SK-N-SH (cell line): ENCODE measurements around the gene PGF. TPM values are rescaled to one million over a fixed set of nuclear protein-coding genes. Genes with fewer than 3 reads are reported as not detected.

Source experiments
- CTCF ChIA-PET: fragments of 300-600, 350-600 bp; formaldehyde crosslinking; extraction: SDS; loops from one replicate; lab custom pipeline; 2021; lab: Yijun Ruan, JAX
- POLR2A ChIA-PET: fragments of 350-600 bp; sonication (Branson Sonifier 250); formaldehyde crosslinking; extraction: SDS; loops from one replicate; lab custom pipeline; 2020; ENCODE audit warnings: antibody characterized with exemption, inconsistent platforms; lab: Yijun Ruan, JAX
- DNase-seq: peaks from one replicate; pipeline ENCODE4 v3.0.0; 2012
- H2AFZ ChIP-seq: fragments of 200-600 bp; sonication (generic); 2 replicates; pipeline ENCODE4 v1.8.1; 2016; ENCODE audit warnings: antibody characterized with exemption, mild to moderate bottlenecking, low read depth
- H3F3A ChIP-seq: fragments of 200-600 bp; sonication (generic); replicated peaks from 2 replicates; pipeline ENCODE3; 2016; ENCODE audit warnings: antibody characterized with exemption, mild to moderate bottlenecking; ENCODE audit not compliant: insufficient read depth
- H3K27ac ChIP-seq, 2 experiments: fragments of 200-500 bp in 1 of 2; fragments of 200-600 bp in 1 of 2; sonication (Bioruptor generic) in 1 of 2; sonication (generic), shearing (Covaris generic) in 1 of 2; 2 replicates each; pipeline versions ENCODE4 v1.5.1 to v1.6.1; 2014 to 2016; ENCODE audit warnings: low read depth in 2 of 2, inconsistent platforms in 1 of 2, low read length in 1 of 2, mild to moderate bottlenecking in 1 of 2, mixed read lengths in 1 of 2
- H3K27me3 ChIP-seq: fragments of 200-600 bp; sonication (generic), shearing (Covaris generic); 2 replicates; pipeline ENCODE4 v1.6.1; 2016; ENCODE audit warnings: mixed run types; ENCODE audit not compliant: insufficient read depth
- H3K36me3 ChIP-seq, 2 experiments: fragments of 200-500 bp in 1 of 2; fragments of 200-600 bp in 1 of 2; sonication (Bioruptor generic) in 1 of 2; sonication (generic) in 1 of 2; replicated peaks in 1 of 2; 2 replicates each; pipeline versions ENCODE3 to v1.5.1; 2014 to 2016; ENCODE audit warnings: low read length in 1 of 2, mild to moderate bottlenecking in 1 of 2; ENCODE audit not compliant: insufficient read depth in 2 of 2, control insufficient read depth in 1 of 2
- H3K4me1 ChIP-seq, 2 experiments: fragments of 200-500 bp in 1 of 2; fragments of 200-600 bp in 1 of 2; sonication (Bioruptor generic) in 1 of 2; sonication (generic), shearing (Covaris generic) in 1 of 2; 2 replicates each; pipeline versions ENCODE4 v1.5.1 to v1.6.1; 2014 to 2016; ENCODE audit warnings: low read depth in 1 of 2, low read length in 1 of 2, mixed run types in 1 of 2; ENCODE audit not compliant: insufficient read depth in 2 of 2, control insufficient read depth in 1 of 2
- H3K4me2 ChIP-seq: fragments of 200-600 bp; sonication (generic), shearing (Covaris generic); 2 replicates; pipeline ENCODE4 v1.6.1; 2017; ENCODE audit warnings: mixed run types
- H3K4me3 ChIP-seq, 2 experiments: fragments of 200-500 bp in 1 of 2; fragments of 200-600 bp in 1 of 2; sonication (Bioruptor generic) in 1 of 2; sonication (generic), shearing (Covaris generic) in 1 of 2; 2 replicates each; pipeline versions ENCODE4 v1.5.1 to v1.8.1; 2014 to 2016; ENCODE audit warnings: low read depth in 2 of 2, inconsistent platforms in 1 of 2, low read length in 1 of 2, mild to moderate bottlenecking in 1 of 2, mixed read lengths in 1 of 2, moderate library complexity in 1 of 2
- H3K79me2 ChIP-seq: fragments of 200-600 bp; sonication (generic); 2 replicates; pipeline ENCODE4 v1.8.1; 2017; ENCODE audit warnings: mild to moderate bottlenecking; ENCODE audit not compliant: insufficient read depth
- H3K9ac ChIP-seq: fragments of 200-600 bp; sonication (generic); 2 replicates; pipeline ENCODE4 v1.6.1; 2017; ENCODE audit warnings: mixed run types
- H3K9me2 ChIP-seq: fragments of 200-600 bp; sonication (generic); 2 replicates; pipeline ENCODE4 v1.6.1; 2017; ENCODE audit warnings: mixed run types
- H3K9me3 ChIP-seq: fragments of 200-600 bp; sonication (generic); 2 replicates; pipeline ENCODE4 v1.6.1; 2017; ENCODE audit warnings: mixed run types, mild to moderate bottlenecking, moderate library complexity
- H4K20me1 ChIP-seq: fragments of 200-600 bp; sonication (generic); 2 replicates; pipeline ENCODE4 v1.6.1; 2017; ENCODE audit warnings: mild to moderate bottlenecking, mixed run types; ENCODE audit not compliant: insufficient read depth
- CHD2 ChIP-seq: fragments of 150-350 bp; IDR thresholded peaks from 2 replicates; pipeline ENCODE4 v1.6.1; 2018; ENCODE audit warnings: low read length; ENCODE audit not compliant: partially characterized antibody
- EP300 ChIP-seq, 2 experiments: IDR thresholded peaks; 2 replicates each; pipeline versions ENCODE4 v1.4.0 to v1.6.1; 2012; ENCODE audit warnings: borderline replicate concordance in 1 of 2, low read depth in 1 of 2, low read length in 1 of 2
- EZH2phosphoT487 ChIP-seq: fragments of 200-600 bp; sonication (generic); IDR thresholded peaks from 2 replicates; pipeline ENCODE4 v1.6.1; 2017; ENCODE audit warnings: low read depth, mixed run types, mild to moderate bottlenecking, antibody characterized with exemption, moderate library complexity, borderline replicate concordance
- FOSL2 ChIP-seq: IDR thresholded peaks from 2 replicates; pipeline ENCODE4 v1.4.0; 2012; ENCODE audit warnings: low read depth, mild to moderate bottlenecking, moderate library complexity, borderline replicate concordance
- FOXM1 ChIP-seq: IDR thresholded peaks from 2 replicates; pipeline ENCODE4 v1.4.0; 2012; ENCODE audit warnings: low read depth, mild to moderate bottlenecking
- GABPA ChIP-seq: IDR thresholded peaks from 2 replicates; pipeline ENCODE4 v1.4.0; 2012; ENCODE audit warnings: low read depth, mild to moderate bottlenecking
- JUND ChIP-seq: IDR thresholded peaks from 2 replicates; pipeline ENCODE4 v1.4.0; 2012
- MEF2A ChIP-seq: IDR thresholded peaks from 2 replicates; pipeline ENCODE4 v1.4.0; 2012; ENCODE audit warnings: low read depth, borderline replicate concordance
- NFIC ChIP-seq: IDR thresholded peaks from 2 replicates; pipeline ENCODE4 v1.4.0; 2012; ENCODE audit warnings: borderline replicate concordance
- NRF1 ChIP-seq: IDR thresholded peaks from 2 replicates; pipeline ENCODE4 v1.6.1; 2012; ENCODE audit warnings: low read depth, mild to moderate bottlenecking, low read length
- POLR2AphosphoS5 ChIP-seq: IDR thresholded peaks from 2 replicates; pipeline ENCODE4 v1.6.1; 2012; ENCODE audit warnings: low read depth, low read length
- RAD21 ChIP-seq: IDR thresholded peaks from 2 replicates; pipeline ENCODE4 v1.6.1; 2012; ENCODE audit warnings: mild to moderate bottlenecking, low read length
- SIN3A ChIP-seq: IDR thresholded peaks from 2 replicates; pipeline ENCODE4 v1.6.1; 2012; ENCODE audit warnings: low read depth, mild to moderate bottlenecking, low read length, moderate library complexity, borderline replicate concordance
- TAF1 ChIP-seq: IDR thresholded peaks from 2 replicates; pipeline ENCODE4 v1.6.1; 2012; ENCODE audit warnings: low read depth, mild to moderate bottlenecking, low read length, moderate library complexity, borderline replicate concordance
- WGBS: methylation state at CpG from one replicate; pipeline ENCODE4 v1.1.6; 2017; ENCODE audit warnings: low lambda C conversion rate; 5-methylcytosine and 5-hydroxymethylcytosine counted together
- polyA plus RNA-seq, 3 experiments: library from polyadenylated mRNA; depleted of rRNA; stranded (reverse); fragments of >200 nt; gene quantifications; 2 replicates each; pipeline ENCODE4 v1.2.3, GENCODE V29; 2012
- TF ChIP-seq, protein P1 (sequence below): IDR thresholded peaks from 2 replicates; pipeline ENCODE4 v1.4.0; 2012; ENCODE audit warnings: low read depth, borderline replicate concordance
- TF ChIP-seq, protein P2 (sequence below): IDR thresholded peaks from 2 replicates; pipeline ENCODE4 v1.6.1; 2012; ENCODE audit warnings: mild to moderate bottlenecking, low read depth, low read length, moderate library complexity

The PGF gene
- polyA plus RNA-seq, 1 of the 3 experiments (the other 2 are of a cell fraction): 4.4 TPM

DNA sequence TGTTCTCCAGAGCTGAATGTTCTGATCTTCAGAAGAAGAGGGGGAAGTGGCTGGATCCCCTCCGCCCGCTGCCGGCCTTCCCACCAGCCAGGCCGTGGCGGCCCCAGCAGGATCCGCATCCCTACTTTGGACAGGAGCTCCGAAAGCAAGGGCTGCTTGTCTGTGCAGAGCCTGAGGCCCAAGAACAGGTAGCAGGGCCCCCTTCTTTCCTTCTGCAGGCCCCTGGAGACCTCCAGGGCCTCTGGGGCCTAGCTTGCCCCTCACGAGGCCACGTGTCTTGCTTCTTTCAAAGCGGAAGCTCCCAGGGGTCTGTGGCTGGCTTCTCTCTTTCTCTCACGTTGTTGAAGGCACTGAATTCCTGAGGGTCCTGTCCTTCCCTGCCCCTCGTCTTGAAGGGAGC is 13.2 kb downstream of the PGF start:
- Histone ChIP-seq H3K27ac (no peak overlapping the region), H4K20me1 (no peaks in the 10 kb centered on the region), H3F3A (peaks cover 15% of the 10 kb centered on the region), H3K4me3 (no peak overlapping the region), H3K9me3 (no peaks in the 10 kb centered on the region), H3K4me2 (no peak overlapping the region), H2AFZ (0 out of 2 replicates have a peak overlapping the region, but pooled peaks have one; percentile 48), H3K9me2 (no peaks in the 10 kb centered on the region), H3K4me1 (peaks cover 14 to 18% of the 10 kb centered on the region in 2 experiments; a peak in 3 of 4 replicates), H3K27me3 (no peaks in the 10 kb centered on the region), H3K9ac (peak overlapping the region; percentile 28; the same call in 1 of the 2 replicates), H3K36me3 (no peaks in the 10 kb centered on the region), H3K79me2 (no peaks in the 10 kb centered on the region)
- 85% methylated on average over 8 of the region's 12 CpGs for WGBS
- no peak for TF ChIP-seq NFIC
- TF ChIP-seq MEF2A: no peak
- no peak for TF ChIP-seq CHD2
- TF ChIP-seq POLR2AphosphoS5: no peak
- TF ChIP-seq, protein P1, sequence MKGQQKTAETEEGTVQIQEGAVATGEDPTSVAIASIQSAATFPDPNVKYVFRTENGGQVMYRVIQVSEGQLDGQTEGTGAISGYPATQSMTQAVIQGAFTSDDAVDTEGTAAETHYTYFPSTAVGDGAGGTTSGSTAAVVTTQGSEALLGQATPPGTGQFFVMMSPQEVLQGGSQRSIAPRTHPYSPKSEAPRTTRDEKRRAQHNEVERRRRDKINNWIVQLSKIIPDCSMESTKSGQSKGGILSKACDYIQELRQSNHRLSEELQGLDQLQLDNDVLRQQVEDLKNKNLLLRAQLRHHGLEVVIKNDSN: no peak
- TF ChIP-seq, protein P2, sequence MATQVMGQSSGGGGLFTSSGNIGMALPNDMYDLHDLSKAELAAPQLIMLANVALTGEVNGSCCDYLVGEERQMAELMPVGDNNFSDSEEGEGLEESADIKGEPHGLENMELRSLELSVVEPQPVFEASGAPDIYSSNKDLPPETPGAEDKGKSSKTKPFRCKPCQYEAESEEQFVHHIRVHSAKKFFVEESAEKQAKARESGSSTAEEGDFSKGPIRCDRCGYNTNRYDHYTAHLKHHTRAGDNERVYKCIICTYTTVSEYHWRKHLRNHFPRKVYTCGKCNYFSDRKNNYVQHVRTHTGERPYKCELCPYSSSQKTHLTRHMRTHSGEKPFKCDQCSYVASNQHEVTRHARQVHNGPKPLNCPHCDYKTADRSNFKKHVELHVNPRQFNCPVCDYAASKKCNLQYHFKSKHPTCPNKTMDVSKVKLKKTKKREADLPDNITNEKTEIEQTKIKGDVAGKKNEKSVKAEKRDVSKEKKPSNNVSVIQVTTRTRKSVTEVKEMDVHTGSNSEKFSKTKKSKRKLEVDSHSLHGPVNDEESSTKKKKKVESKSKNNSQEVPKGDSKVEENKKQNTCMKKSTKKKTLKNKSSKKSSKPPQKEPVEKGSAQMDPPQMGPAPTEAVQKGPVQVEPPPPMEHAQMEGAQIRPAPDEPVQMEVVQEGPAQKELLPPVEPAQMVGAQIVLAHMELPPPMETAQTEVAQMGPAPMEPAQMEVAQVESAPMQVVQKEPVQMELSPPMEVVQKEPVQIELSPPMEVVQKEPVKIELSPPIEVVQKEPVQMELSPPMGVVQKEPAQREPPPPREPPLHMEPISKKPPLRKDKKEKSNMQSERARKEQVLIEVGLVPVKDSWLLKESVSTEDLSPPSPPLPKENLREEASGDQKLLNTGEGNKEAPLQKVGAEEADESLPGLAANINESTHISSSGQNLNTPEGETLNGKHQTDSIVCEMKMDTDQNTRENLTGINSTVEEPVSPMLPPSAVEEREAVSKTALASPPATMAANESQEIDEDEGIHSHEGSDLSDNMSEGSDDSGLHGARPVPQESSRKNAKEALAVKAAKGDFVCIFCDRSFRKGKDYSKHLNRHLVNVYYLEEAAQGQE: no peak
- no peak for TF ChIP-seq SIN3A
- no peak for TF ChIP-seq EZH2phosphoT487
- TF ChIP-seq EP300 (IDR thresholded peaks at IDR 0.05; ENCODE audit: borderline replicate concordance in 1 of 2, low read depth in 1 of 2, low read length in 1 of 2): no peak
- TF ChIP-seq JUND: no peak
- no peak for TF ChIP-seq RAD21
- TF ChIP-seq NRF1: no peak
- TF ChIP-seq FOXM1: no peak
- no peak for TF ChIP-seq GABPA
- no peak for TF ChIP-seq TAF1
- no peak for TF ChIP-seq FOSL2
- ChIA-PET POLR2A (no interaction called here), CTCF (interaction anchor here (1.1 to 18.5 kb wide), 3 partner anchors 12 to 146 kb away, joined by 3 to 290 read pairs (median 4); no protein-coding TSS in a partner anchor)
- DNase-seq: no peak
